ENCODE results near the gene E2F3. TPM values are rescaled to one million over a fixed set of nuclear protein-coding genes. Genes with fewer than 3 reads are reported as not detected.
"Not testable (repeated sequence)": the region's sequence is repeated elsewhere in the genome, so short reads cannot be mapped to it uniquely, and the experiment has no call there.

E2F3 gene
- total RNA-seq, 4 donors from 2014 or later, result 5.4 to 7.1 (median 6.1) TPM

DNA sequence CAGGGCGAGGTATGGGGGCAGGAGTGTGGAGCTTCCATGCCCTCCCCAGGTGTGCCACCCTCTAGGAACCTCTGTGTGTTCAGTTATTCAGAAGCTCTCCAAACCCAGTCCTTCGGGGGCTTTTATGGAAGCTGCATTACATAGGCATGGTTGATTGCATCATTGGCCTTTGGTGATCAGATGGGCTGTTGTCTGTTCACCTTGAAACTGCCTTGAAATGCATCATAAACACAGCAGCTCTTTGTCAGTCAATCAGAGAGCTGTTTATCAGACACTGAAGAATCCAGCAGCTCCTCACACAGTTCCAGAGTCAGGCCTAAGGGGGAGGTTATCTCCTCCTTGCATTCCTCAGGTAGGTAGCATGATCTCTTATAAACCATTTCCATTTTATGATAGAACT, 62.4 kb downstream of the E2F3 start:
- Histone ChIP-seq H3K4me1 (peaks cover 0 to 9% (median 0%) of the 10 kb centered on the region in 3 donors), H3K9me3 (no peaks in the 10 kb centered on the region), H3K36me3 (no peaks in the 10 kb centered on the region), H3K4me3 (no peak overlapping the region), H3K27me3 (no peaks in the 10 kb centered on the region), H3K27ac (no peak overlapping the region)
- no peak for DNase-seq
- intact Hi-C loops (cut with DNase I), result no loop called here
- TF ChIP-seq, protein P1, sequence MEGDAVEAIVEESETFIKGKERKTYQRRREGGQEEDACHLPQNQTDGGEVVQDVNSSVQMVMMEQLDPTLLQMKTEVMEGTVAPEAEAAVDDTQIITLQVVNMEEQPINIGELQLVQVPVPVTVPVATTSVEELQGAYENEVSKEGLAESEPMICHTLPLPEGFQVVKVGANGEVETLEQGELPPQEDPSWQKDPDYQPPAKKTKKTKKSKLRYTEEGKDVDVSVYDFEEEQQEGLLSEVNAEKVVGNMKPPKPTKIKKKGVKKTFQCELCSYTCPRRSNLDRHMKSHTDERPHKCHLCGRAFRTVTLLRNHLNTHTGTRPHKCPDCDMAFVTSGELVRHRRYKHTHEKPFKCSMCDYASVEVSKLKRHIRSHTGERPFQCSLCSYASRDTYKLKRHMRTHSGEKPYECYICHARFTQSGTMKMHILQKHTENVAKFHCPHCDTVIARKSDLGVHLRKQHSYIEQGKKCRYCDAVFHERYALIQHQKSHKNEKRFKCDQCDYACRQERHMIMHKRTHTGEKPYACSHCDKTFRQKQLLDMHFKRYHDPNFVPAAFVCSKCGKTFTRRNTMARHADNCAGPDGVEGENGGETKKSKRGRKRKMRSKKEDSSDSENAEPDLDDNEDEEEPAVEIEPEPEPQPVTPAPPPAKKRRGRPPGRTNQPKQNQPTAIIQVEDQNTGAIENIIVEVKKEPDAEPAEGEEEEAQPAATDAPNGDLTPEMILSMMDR (IDR thresholded peaks at IDR 0.05), result no peak
- TF ChIP-seq POLR2A (IDR thresholded peaks at IDR 0.05), result no peak
- WGBS, 2 donors, result 88 to 100% methylated on average over 2 of the region's 2 CpGs

DNA sequence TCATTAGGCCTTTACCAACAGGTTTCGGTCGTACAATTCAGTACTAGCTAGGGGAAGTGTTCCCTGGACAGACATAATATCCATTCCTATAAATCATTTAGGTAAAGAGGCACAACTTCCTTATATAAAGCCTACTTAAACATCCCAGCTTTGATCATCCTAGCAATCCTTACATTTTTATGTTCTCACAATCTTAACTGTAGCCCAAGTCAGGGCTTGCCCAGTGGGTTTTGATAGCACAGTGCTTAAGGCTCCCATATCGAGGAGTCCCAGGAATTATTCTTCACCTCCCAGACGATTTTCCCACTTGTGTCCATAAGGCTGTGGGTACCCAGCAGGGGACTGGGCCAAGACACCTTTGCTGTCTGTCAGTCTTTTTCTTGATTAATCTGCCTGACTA, 63.2 kb downstream of the E2F3 start:
- intact Hi-C loops (cut with DNase I), result no loop called here
- DNase-seq, result no peak

DNA sequence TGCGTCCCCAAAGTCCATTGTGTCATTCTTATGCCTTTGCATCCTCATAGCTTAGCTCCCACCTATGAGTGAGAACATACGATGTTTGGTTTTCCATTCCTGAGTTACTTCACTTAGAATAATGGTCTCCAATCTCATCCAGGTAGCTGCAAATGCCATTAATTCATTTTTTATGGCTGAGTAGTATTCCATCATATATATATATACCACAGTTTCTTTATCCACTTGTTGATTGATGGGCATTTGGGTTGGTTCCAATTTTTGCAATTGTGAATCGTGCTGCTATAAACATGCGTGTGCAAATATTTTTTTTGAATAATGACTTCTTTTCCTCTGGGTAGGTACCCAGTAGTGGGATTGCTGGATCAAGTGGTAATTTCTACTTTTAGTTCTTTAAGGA, 63.9 kb downstream of the E2F3 start:
- H3K4me1 ChIP-seq; H3K4me3 ChIP-seq; H3K36me3 ChIP-seq; DNase-seq; H3K27me3 ChIP-seq; intact Hi-C loops (cut with DNase I); H3K27ac ChIP-seq; H3K9me3 ChIP-seq: not testable (repeated sequence)
- 90 to 95% methylated on average over 4 of the region's 4 CpGs for WGBS, 2 donors

More for the DNA sequence above, 63.2 kb downstream of the E2F3 start:
- no peak for TF ChIP-seq POLR2A (IDR thresholded peaks at IDR 0.05)
- TF ChIP-seq, protein P1 (IDR thresholded peaks at IDR 0.05), result no peak
- Histone ChIP-seq H3K36me3 (no peaks in the 10 kb centered on the region), H3K27ac (no peak overlapping the region), H3K4me1 (peaks cover 0 to 9% (median 0%) of the 10 kb centered on the region in 3 donors), H3K27me3 (no peaks in the 10 kb centered on the region), H3K4me3 (no peak overlapping the region), H3K9me3 (no peaks in the 10 kb centered on the region)
- WGBS, 2 donors, result 39 to 64% methylated on average over 4 of the region's 4 CpGs

DNA sequence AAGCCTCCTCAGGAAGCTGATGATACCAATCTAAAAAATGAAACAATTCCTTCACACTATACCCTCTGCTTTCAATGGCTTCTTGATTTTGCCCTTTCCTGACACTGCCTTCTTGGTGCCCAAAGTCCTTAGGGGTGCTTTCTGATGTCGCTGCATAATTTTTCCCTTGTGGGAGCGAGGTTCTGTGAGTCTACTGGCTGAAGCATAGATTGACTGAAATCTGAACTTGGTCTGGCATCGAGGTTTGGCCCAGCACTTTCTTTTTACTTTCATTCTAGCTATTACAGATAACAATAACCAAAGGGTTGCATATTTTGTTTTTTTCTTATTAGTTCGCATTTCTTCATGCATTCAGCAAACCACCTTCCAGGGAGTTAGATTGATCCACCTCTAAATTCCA, 65.8 kb downstream of the E2F3 start:
- intact Hi-C loops (cut with DNase I), result no loop called here
- H3K36me3 ChIP-seq, result no peaks in the 10 kb centered on the region
- TF ChIP-seq, protein P1 (IDR thresholded peaks at IDR 0.05), result no peak
- no peak for TF ChIP-seq POLR2A (IDR thresholded peaks at IDR 0.05)

DNA sequence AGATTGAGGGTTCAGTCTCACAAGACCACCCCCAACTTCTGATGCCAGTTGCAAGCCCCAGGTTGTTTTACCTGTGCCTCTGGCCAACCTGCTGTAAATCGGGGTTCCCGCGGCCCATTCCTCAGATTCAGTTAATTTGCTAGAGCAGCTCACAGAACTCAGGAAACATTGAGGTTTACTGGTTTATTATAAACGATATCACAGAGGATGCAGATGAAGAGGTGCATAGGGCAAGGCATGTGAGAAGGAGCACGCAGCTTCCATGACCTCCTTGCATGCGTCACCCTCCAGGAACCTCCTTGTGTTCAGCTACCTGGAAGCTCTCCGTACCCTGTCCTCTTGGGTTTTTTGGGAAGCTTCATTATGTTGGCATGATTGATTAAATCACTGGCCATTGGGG, 66.5 kb downstream of the E2F3 start:
- Histone ChIP-seq H3K4me1 (peaks cover 0 to 9% (median 0%) of the 10 kb centered on the region in 3 donors), H3K27me3 (no peaks in the 10 kb centered on the region), H3K36me3 (no peaks in the 10 kb centered on the region), H3K27ac (no peak overlapping the region), H3K4me3 (no peak overlapping the region), H3K9me3 (no peaks in the 10 kb centered on the region)
- TF ChIP-seq, protein P1 (IDR thresholded peaks at IDR 0.05), result no peak
- TF ChIP-seq POLR2A (IDR thresholded peaks at IDR 0.05), result no peak
- WGBS, 2 donors, result 76 to 81% methylated on average over 6 to 7 of the region's 7 CpGs
- intact Hi-C loops (cut with DNase I), result no loop called here
- no peak for DNase-seq

More for the DNA sequence above, 65.8 kb downstream of the E2F3 start:
- no peaks in the 10 kb centered on the region for H3K9me3 ChIP-seq
- no peaks in the 10 kb centered on the region for H3K27me3 ChIP-seq
- H3K4me3 ChIP-seq, result no peak overlapping the region
- peaks cover 0 to 9% (median 0%) of the 10 kb centered on the region in 3 donors for H3K4me1 ChIP-seq
- H3K27ac ChIP-seq, result no peak overlapping the region
- WGBS, 2 donors, result 87 to 94% methylated on average over 4 of the region's 4 CpGs
- DNase-seq, result no peak

DNA sequence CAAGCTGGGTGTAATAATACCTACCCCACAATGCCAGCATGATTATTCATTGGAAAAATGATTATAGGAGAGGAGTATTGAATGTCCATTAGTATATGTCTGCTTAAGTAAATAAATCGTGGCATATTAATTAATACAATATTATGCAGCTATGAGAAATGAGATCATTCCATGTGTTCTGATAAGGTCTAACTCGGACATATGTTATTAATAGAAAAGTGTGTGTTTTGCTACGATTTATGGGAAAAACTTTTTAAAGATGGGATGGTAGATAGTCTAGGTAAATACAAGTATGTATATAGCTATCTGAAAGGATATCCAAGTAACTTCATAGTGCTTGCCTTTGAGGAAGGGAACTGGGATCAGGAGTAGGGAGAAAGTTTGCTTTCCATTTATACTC, 71.1 kb downstream of the E2F3 start:
- Histone ChIP-seq H3K4me1 (no peaks in the 10 kb centered on the region), H3K27me3 (no peaks in the 10 kb centered on the region), H3K9me3 (no peaks in the 10 kb centered on the region), H3K36me3 (no peaks in the 10 kb centered on the region), H3K27ac (no peak overlapping the region), H3K4me3 (no peak overlapping the region)
- 78 to 84% methylated on average over 3 of the region's 3 CpGs for WGBS, 2 donors
- intact Hi-C loops (cut with DNase I), result no loop called here
- no peak for TF ChIP-seq POLR2A (IDR thresholded peaks at IDR 0.05)
- TF ChIP-seq, protein P1 (IDR thresholded peaks at IDR 0.05), result no peak
- DNase-seq, result no peak
